Measurements from ENCODE around the gene C18orf63. TPM values are rescaled to one million over a fixed set of nuclear protein-coding genes. Genes with fewer than 3 reads are reported as not detected.
"Not testable (repeated sequence)": the region's sequence is repeated elsewhere in the genome, so short reads cannot be mapped to it uniquely, and the experiment has no call there.

Gene C18orf63
- polyA plus RNA-seq, 1 donor from 2014 or later = not detected

- no peaks in the 10 kb centered on the region for H3K9me2 ChIP-seq (ENCODE audit: insufficient read depth, low read length)
- H3K27me3 ChIP-seq (ENCODE audit: insufficient read depth, low read depth, low read length) = no peaks in the 10 kb centered on the region
- no peaks in the 10 kb centered on the region for H3F3A ChIP-seq (ENCODE audit: insufficient read depth, low read length, poor library complexity, severe bottlenecking)
- H3K9ac ChIP-seq (ENCODE audit: low read length) = no peak overlapping the region
- H3K9me3 ChIP-seq (ENCODE audit: low read length) = no peaks in the 10 kb centered on the region
- H3K4me3 ChIP-seq (ENCODE audit: low read length) = no peak overlapping the region
- H2AFZ ChIP-seq (ENCODE audit: low read depth, low read length) = no peak overlapping the region
- TF ChIP-seq POLR2AphosphoS5 (IDR thresholded peaks at IDR 0.05) (no peak), EP300 (conservative IDR thresholded peaks at IDR 0.05; ENCODE audit: poor library complexity, severe bottlenecking) (no peak), MXI1 (conservative IDR thresholded peaks at IDR 0.05; ENCODE audit: poor library complexity, severe bottlenecking) (no peak), EZH2 (IDR thresholded peaks at IDR 0.05; ENCODE audit: borderline replicate concordance, insufficient read depth, low read length, poor library complexity, severe bottlenecking) (no peak), RAD21 (conservative IDR thresholded peaks at IDR 0.05) (no peak), TAF1 (IDR thresholded peaks at IDR 0.05; ENCODE audit: low read depth) (no peak), CTCF (IDR thresholded peaks at IDR 0.05; ENCODE audit: poor library complexity, severe bottlenecking) (no peak), SMC3 (conservative IDR thresholded peaks at IDR 0.05; ENCODE audit: poor library complexity) (no peak)
- TF ChIP-seq, protein P1, sequence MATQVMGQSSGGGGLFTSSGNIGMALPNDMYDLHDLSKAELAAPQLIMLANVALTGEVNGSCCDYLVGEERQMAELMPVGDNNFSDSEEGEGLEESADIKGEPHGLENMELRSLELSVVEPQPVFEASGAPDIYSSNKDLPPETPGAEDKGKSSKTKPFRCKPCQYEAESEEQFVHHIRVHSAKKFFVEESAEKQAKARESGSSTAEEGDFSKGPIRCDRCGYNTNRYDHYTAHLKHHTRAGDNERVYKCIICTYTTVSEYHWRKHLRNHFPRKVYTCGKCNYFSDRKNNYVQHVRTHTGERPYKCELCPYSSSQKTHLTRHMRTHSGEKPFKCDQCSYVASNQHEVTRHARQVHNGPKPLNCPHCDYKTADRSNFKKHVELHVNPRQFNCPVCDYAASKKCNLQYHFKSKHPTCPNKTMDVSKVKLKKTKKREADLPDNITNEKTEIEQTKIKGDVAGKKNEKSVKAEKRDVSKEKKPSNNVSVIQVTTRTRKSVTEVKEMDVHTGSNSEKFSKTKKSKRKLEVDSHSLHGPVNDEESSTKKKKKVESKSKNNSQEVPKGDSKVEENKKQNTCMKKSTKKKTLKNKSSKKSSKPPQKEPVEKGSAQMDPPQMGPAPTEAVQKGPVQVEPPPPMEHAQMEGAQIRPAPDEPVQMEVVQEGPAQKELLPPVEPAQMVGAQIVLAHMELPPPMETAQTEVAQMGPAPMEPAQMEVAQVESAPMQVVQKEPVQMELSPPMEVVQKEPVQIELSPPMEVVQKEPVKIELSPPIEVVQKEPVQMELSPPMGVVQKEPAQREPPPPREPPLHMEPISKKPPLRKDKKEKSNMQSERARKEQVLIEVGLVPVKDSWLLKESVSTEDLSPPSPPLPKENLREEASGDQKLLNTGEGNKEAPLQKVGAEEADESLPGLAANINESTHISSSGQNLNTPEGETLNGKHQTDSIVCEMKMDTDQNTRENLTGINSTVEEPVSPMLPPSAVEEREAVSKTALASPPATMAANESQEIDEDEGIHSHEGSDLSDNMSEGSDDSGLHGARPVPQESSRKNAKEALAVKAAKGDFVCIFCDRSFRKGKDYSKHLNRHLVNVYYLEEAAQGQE (IDR thresholded peaks at IDR 0.05; ENCODE audit: borderline replicate concordance) = no peak
- no peaks in the 10 kb centered on the region for H3K36me3 ChIP-seq (ENCODE audit: insufficient read depth, low read length)
- H3K27ac ChIP-seq (ENCODE audit: low read length) = no peak overlapping the region
- H3K4me2 ChIP-seq (ENCODE audit: low read length) = no peak overlapping the region
- H4K20me1 ChIP-seq (ENCODE audit: insufficient read depth) = no peaks in the 10 kb centered on the region
- no peaks in the 10 kb centered on the region for H3K79me2 ChIP-seq (replicated peaks; ENCODE audit: insufficient read depth, low read length)
Measured at GRCh38 chr18:74316257-74317170, 875 bp downstream of the C18orf63 start.

DNA sequence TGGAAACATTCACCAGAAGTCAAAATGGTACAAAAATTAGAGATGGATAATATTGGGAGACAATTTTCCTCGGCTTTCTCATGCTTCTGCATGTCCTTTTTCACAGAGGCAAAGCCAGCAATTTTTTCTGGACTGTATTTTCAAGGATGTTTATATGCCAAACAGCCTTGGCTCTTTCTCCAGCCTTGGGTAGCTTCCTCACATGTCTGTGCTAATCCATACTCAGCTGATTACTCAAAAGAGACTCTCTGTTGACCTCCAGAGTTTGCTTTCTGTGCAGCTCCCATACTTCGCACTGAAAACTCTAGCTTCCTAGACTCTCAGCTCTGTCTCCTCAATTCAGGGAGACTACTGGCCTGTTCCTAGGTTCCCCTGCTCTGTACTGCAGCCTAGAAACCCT, 10.6 kb downstream of the C18orf63 start:
- Histone ChIP-seq H3K9me3 (ENCODE audit: low read length) (no peaks in the 10 kb centered on the region), H2AFZ (ENCODE audit: low read depth, low read length) (no peak overlapping the region), H3K9ac (ENCODE audit: low read length) (no peak overlapping the region), H3K36me3 (ENCODE audit: insufficient read depth, low read length) (no peaks in the 10 kb centered on the region), H3K27ac (ENCODE audit: low read length) (no peak overlapping the region), H3K9me2 (ENCODE audit: insufficient read depth, low read length) (no peaks in the 10 kb centered on the region), H3K79me2 (replicated peaks; ENCODE audit: insufficient read depth, low read length) (no peaks in the 10 kb centered on the region), H3K27me3 (ENCODE audit: insufficient read depth, low read depth, low read length) (no peaks in the 10 kb centered on the region), H4K20me1 (ENCODE audit: insufficient read depth) (no peaks in the 10 kb centered on the region), H3F3A (ENCODE audit: insufficient read depth, low read length, poor library complexity, severe bottlenecking) (no peaks in the 10 kb centered on the region), H3K4me3 (ENCODE audit: low read length) (no peak overlapping the region), H3K4me2 (ENCODE audit: low read length) (no peak overlapping the region)
- no peak for TF ChIP-seq EP300 (conservative IDR thresholded peaks at IDR 0.05; ENCODE audit: poor library complexity, severe bottlenecking)

- not testable (repeated sequence) for H3K4me2 ChIP-seq (ENCODE audit: low read length); H3F3A ChIP-seq (ENCODE audit: insufficient read depth, low read length, poor library complexity, severe bottlenecking); H4K20me1 ChIP-seq (ENCODE audit: insufficient read depth); H3K36me3 ChIP-seq (ENCODE audit: insufficient read depth, low read length); H3K79me2 ChIP-seq (replicated peaks; ENCODE audit: insufficient read depth, low read length); H3K9me3 ChIP-seq (ENCODE audit: low read length); H2AFZ ChIP-seq (ENCODE audit: low read depth, low read length); H3K9me2 ChIP-seq (ENCODE audit: insufficient read depth, low read length); H3K27me3 ChIP-seq (ENCODE audit: insufficient read depth, low read depth, low read length); H3K27ac ChIP-seq (ENCODE audit: low read length); H3K9ac ChIP-seq (ENCODE audit: low read length); H3K4me3 ChIP-seq (ENCODE audit: low read length)
Measured at GRCh38 chr18:74326791-74327190, 11.2 kb downstream of the C18orf63 start.

Measured in neural cell (in vitro differentiated cells).